Fibroblast of villous mesenchyme (primary cell): Measurements from ENCODE around the gene VPS72. TPM values are rescaled to one million over a fixed set of nuclear protein-coding genes. Genes with fewer than 3 reads are reported as not detected.
"Not testable (repeated sequence)": the region's sequence is repeated elsewhere in the genome, so short reads cannot be mapped to it uniquely, and the experiment has no call there.

Experiments
- DNase-seq: peaks from one replicate; pipeline ENCODE4 v3.0.0-alpha.2; 2010; ENCODE audit warnings: low read depth
- H3K4me3 ChIP-seq: 2 replicates; pipeline ENCODE4 v1.5.1; 2011; ENCODE audit warnings: low read depth, mild to moderate bottlenecking, low read length
- total RNA-seq: library from RNA; depleted of rRNA; stranded (reverse); fragments of >200 nt; gene quantifications from 2 replicates; pipeline ENCODE4 v1.2.3, GENCODE V29; 2012
- TF ChIP-seq, protein P1 (sequence below): IDR thresholded peaks from 2 replicates; pipeline ENCODE4 v1.5.1; 2012; ENCODE audit warnings: low read depth, mild to moderate bottlenecking, low read length; ENCODE audit not compliant: insufficient read depth

Gene VPS72
- total RNA-seq, 1 donor: 44.0 TPM

DNA sequence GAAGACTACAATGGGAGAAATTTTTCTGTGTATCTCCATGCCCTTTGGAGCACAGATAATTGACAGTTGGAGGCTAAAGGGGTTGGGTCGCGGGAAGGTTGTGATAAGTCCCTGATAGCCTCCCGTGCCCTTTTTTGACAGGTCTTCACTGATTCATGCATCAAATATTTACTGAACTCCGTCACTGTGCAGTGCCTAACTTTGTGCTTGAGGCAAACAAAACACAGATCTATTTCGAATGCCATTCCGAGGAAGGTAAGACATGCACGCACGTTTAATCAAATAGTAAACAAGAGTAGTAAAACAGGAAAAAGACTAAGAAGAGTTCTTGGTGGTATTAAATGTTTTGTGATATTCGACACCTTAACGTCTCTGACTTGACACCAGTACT is 7.9 kb upstream of the VPS72 start:
- peak overlapping the region; percentile 100 for H3K4me3 ChIP-seq
- TF ChIP-seq, protein P1, sequence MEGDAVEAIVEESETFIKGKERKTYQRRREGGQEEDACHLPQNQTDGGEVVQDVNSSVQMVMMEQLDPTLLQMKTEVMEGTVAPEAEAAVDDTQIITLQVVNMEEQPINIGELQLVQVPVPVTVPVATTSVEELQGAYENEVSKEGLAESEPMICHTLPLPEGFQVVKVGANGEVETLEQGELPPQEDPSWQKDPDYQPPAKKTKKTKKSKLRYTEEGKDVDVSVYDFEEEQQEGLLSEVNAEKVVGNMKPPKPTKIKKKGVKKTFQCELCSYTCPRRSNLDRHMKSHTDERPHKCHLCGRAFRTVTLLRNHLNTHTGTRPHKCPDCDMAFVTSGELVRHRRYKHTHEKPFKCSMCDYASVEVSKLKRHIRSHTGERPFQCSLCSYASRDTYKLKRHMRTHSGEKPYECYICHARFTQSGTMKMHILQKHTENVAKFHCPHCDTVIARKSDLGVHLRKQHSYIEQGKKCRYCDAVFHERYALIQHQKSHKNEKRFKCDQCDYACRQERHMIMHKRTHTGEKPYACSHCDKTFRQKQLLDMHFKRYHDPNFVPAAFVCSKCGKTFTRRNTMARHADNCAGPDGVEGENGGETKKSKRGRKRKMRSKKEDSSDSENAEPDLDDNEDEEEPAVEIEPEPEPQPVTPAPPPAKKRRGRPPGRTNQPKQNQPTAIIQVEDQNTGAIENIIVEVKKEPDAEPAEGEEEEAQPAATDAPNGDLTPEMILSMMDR: no peak
- no peak for DNase-seq

DNA sequence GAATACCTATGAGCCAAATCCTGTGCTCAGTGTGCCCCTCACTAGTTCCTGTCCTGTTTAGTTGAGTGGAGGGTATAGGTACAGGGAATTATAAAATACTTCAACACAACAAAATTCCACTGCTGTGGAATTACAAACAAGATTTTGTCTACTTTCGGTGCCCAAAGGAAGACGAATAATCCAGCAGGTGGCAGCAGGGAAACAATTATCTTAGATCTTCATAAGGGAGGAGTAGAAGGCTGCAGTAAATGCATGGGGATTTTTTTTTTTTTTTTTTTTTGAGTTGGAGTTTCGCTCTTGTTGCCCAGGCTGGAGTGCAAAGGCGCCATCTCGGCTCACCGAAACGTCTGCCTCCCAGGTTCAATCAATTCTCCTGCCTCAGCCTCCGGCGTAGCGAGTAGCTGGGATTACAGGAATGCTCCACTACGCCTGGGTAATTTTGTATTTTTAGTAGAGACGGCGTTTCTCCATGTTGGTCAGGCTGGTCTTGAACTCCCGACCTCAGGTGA is 6.3 kb upstream of the VPS72 start:
- peak; percentile 90 for DNase-seq
- TF ChIP-seq, protein P1: peak; percentile 61
- H3K4me3 ChIP-seq: peak overlapping the region; percentile 34

DNA sequence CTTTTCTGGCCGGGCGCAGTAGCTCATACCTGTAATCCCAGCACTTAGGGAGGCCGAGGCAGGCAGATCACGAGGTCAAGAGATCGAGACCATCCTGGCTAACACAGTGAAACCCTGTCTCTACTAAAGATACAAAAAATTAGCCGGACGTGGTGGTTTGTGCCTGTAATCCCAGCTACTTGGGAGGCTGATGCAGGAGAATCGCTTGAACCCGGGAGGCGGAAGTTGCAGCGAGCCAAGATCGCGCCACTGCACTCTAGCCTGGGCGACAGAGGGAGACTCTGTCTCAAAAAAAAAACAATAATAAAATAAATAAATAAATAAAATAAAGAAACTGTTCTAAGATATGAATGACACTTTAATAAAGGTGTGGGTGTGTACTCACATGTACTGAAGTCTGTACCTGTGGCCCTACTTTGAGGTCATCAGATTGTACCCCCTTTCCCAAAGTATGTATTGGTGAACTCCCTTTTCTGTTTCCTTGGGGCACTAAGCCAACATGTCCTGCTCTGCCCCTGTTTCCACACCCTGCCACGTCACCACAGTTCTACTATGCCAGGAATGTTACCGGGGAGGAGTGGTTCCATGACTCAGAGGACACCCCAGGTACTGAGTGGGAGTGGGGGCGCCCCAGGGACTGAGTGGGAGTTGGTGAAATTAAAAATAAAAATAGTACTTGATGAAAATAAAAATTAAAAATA is 5.0 kb upstream of the VPS72 start:
- peak; percentile 72 for DNase-seq
- H3K4me3 ChIP-seq: not testable (repeated sequence)

DNA sequence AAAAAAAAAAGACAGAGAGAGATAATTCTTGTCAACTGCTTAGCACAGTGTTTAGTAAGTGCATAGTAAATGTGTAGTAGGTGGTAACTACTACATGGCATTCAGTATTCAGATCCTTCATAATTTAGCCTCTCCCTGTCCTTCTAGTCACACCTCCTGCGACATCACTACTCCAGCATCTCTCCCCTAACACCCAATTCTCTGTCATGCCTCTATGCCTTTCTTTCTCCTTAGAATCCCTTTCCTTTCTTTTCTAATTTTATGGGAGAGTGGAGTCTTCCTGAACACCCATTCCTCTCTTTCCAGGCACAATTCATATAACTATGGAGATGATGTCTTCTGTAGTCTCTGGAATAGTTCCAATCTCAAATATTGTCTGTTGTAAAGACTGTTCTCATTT is 3.9 kb upstream of the VPS72 start:
- TF ChIP-seq, protein P1: no peak
- DNase-seq: no peak
- no peak overlapping the region for H3K4me3 ChIP-seq

DNA sequence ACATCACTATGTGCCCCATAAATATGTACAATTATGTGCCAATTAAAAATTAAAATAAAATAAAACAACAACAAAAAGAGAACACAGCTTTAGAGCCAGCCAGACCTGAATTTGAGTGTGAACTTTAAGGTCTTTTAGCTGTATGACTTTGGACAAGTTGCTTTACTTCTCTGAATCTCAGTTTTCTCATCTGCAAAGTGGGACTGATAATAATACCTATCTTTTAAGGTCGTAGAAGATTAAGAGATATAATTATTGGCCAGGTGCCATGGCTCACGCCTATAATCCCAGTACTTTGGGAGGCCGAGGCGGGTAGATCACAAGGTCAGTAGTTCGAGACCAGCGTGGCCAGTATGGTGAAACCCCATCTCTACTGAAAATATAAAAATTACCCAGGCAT is 3.3 kb upstream of the VPS72 start:
- no peak overlapping the region for H3K4me3 ChIP-seq
- TF ChIP-seq, protein P1: no peak
- DNase-seq: no peak

DNA sequence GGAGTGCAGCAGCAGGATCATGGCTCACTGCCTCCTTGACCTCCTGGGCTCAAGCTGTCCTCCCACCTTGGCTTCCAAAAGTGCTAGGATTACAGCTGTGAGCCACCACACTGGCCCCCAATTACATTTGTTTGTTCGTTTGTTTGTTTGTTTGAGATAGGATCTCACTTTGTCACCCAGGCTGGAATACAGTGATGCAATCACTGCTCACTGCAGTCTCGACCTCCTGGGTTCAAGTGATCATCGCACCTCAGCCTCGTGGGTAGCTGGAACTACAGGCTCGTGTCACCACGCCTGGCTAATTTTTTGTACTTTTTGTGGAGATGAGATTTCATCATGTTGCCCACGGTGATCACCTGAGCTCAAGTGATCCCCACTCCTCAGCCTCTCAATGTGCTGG is 2.0 kb upstream of the VPS72 start:
- TF ChIP-seq, protein P1: no peak
- DNase-seq: no peak
- H3K4me3 ChIP-seq: no peak overlapping the region

DNA sequence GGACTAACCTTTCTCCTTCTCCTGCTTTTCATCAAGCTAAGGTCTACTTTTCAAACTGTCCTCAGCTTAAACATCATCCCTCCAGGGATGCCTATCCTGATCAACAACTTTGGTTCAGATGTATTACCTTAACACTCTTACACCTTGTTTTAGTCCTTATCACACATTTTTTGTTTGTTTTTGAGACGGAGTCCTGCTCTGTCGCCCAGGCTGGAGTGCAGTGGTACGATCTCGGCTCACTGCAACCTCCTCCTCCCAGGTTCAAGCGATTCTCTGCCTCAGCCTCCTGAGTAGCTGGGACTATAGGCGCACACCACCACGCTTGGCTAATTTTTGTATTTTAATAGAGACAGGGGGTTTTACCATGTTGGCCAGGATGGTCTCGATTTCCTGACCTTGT is 1.3 kb downstream of the VPS72 start:
- H3K4me3 ChIP-seq: peak overlapping the region; percentile 97
- not testable (repeated sequence) for DNase-seq

DNA sequence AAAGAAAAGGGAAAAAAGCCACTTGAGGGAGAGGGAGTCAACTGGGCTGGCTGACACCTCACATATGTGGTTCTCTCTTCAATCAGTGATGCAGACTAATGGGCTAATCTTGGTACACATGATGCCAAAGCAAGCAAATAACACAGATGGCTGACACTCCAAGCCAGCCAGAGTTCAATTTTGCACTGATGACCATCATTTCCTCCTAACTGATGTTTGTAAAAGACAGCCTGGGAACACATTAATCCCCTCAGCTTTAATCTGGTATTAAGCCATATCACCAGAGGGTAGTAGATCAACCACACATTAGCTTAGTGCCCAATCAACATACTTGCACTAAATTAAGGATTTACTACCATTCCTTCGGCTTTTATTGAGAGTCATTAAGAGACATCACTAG is 2.8 kb downstream of the VPS72 start:
- no peak for DNase-seq
- TF ChIP-seq, protein P1: no peak
- H3K4me3 ChIP-seq: no peak overlapping the region
